K562 (cell line): ENCODE measurements around the gene VPS26A. TPM values are rescaled to one million over a fixed set of nuclear protein-coding genes. Genes with fewer than 3 reads are reported as not detected.

ENCODE experiments used
- CBX3 ChIP-seq, 2 experiments: IDR thresholded peaks; 1 replicate in 1 of 2; 2 replicates in 1 of 2; pipeline ENCODE4 v1.6.1; 2012; ENCODE audit warnings: inconsistent platforms in 2 of 2, low read length in 2 of 2, borderline replicate concordance in 1 of 2, control low read depth in 1 of 2
- CHAMP1 ChIP-seq: fragments of 450-650 bp; IDR thresholded peaks from 2 replicates; pipeline ENCODE4 v1.6.1; 2016; ENCODE audit warnings: mild to moderate bottlenecking
- E2F3 ChIP-seq: fragments of 250-450 bp; sonication (Bioruptor Pico); IDR thresholded peaks from 2 replicates; pipeline ENCODE4 v1.4.0; 2020; ENCODE audit warnings: mild to moderate bottlenecking
- EZH2 ChIP-seq: IDR thresholded peaks from 2 replicates; pipeline ENCODE4 v1.6.1; 2012; ENCODE audit warnings: low read depth, mild to moderate bottlenecking, inconsistent platforms, low read length, borderline replicate concordance
- HMG20A ChIP-seq: fragments of 450-650 bp; formaldehyde crosslinking; conservative IDR thresholded peaks from 2 replicates; pipeline ENCODE4 v1.4.0; 2020; ENCODE audit warnings: mild to moderate bottlenecking, mixed read lengths
- LCOR ChIP-seq: sonication (generic); formaldehyde crosslinking; IDR thresholded peaks from 2 replicates; pipeline ENCODE4 v1.8.0; 2022; ENCODE audit warnings: mild to moderate bottlenecking, missing genetic modification reagents
- MYBL2 ChIP-seq, 2 experiments: fragments of 450-650 bp in 1 of 2; sonication (generic) in 1 of 2; formaldehyde crosslinking in 1 of 2; IDR thresholded peaks; 2 replicates each; pipeline versions ENCODE4 v1.6.1 to v1.8.1; 2017 to 2022; ENCODE audit warnings: borderline replicate concordance in 1 of 2, inconsistent platforms in 1 of 2, low read depth in 1 of 2, mild to moderate bottlenecking in 1 of 2, missing genetic modification reagents in 1 of 2, moderate library complexity in 1 of 2
- NBN ChIP-seq: fragments of 450-650 bp; IDR thresholded peaks from 2 replicates; pipeline ENCODE4 v1.6.1; 2016; ENCODE audit warnings: low read depth, mild to moderate bottlenecking
- RBM14 ChIP-seq: fragments of 200-400 bp; formaldehyde crosslinking; IDR thresholded peaks from 2 replicates; pipeline ENCODE4 v1.6.1; 2018; ENCODE audit warnings: low read depth, mild to moderate bottlenecking, low read length, moderate library complexity, borderline replicate concordance; ENCODE audit not compliant: insufficient read depth
- RERE ChIP-seq: sonication (generic); formaldehyde crosslinking; IDR thresholded peaks from 2 replicates; pipeline ENCODE4 v1.8.0; 2023; ENCODE audit warnings: missing genetic modification reagents, mild to moderate bottlenecking, borderline replicate concordance
- SLC30A9 ChIP-seq: fragments of 250-450 bp; sonication (Bioruptor Pico); IDR thresholded peaks from 2 replicates; pipeline ENCODE4 v1.8.0; 2022; ENCODE audit warnings: mild to moderate bottlenecking, moderate library complexity
- SRSF3 ChIP-seq: fragments of 200-400 bp; formaldehyde crosslinking; IDR thresholded peaks from 2 replicates; pipeline ENCODE4 v1.6.1; 2016; ENCODE audit warnings: mild to moderate bottlenecking, low read length, moderate library complexity; ENCODE audit not compliant: insufficient read depth
- VEZF1 ChIP-seq: fragments of 200-800 bp; sonication (Bioruptor generic); IDR thresholded peaks from 2 replicates; pipeline ENCODE4 v1.6.1; 2017; ENCODE audit warnings: missing genetic modification characterization, missing compliant biosample characterization
- ZEB2 ChIP-seq: fragments of 450-650 bp; IDR thresholded peaks from 2 replicates; pipeline ENCODE4 v1.6.1; 2016
- ZNF12 ChIP-seq: sonication (generic); formaldehyde crosslinking; IDR thresholded peaks from 2 replicates; pipeline ENCODE4 v1.4.0; 2020; ENCODE audit warnings: mild to moderate bottlenecking, missing genetic modification reagents
- ZNF224 ChIP-seq: sonication (generic); formaldehyde crosslinking; IDR thresholded peaks from 2 replicates; pipeline ENCODE4 v1.8.0; 2022; ENCODE audit warnings: mild to moderate bottlenecking, missing genetic modification reagents
- ZNF232 ChIP-seq: sonication (generic); formaldehyde crosslinking; IDR thresholded peaks from 2 replicates; pipeline ENCODE4 v1.8.0; 2022; ENCODE audit warnings: mild to moderate bottlenecking, missing genetic modification reagents
- ZNF75A ChIP-seq: fragments of 450-650 bp; formaldehyde crosslinking; IDR thresholded peaks from 2 replicates; pipeline ENCODE4 v1.4.0; 2020; ENCODE audit warnings: mild to moderate bottlenecking
- polyA plus RNA-seq, 8 experiments: library from polyadenylated mRNA; depleted of rRNA in 4 of 8; stranded (reverse) in 5 of 8; unstranded in 3 of 8; fragments of >200 nt; fragmentation: Nextera tagmentation in 2 of 8; fragmentation: Illumina TruSeq in 1 of 8; extraction: Ambion mirVana in 2 of 8; extraction: Trizol in 1 of 8; gene quantifications; 2 replicates each; pipeline versions ENCODE4 v1.2.1 to v1.2.3, GENCODE V29; 2011 to 2014; ENCODE audit warnings: inconsistent platforms in 1 of 8, missing spikeins in 1 of 8
- total RNA-seq, 7 experiments: library from RNA; depleted of rRNA in 6 of 7; stranded (reverse); fragments of >200 nt in 6 of 7; fragmentation: Illumina TruSeq in 2 of 7; extraction: Trizol in 2 of 7; gene quantifications; 2 replicates each; pipeline versions ENCODE4 v1.2.1 to v1.2.3, GENCODE V29; 2011 to 2021; ENCODE audit warnings: low replicate concordance in 1 of 7

VPS26A gene
- total and polyA plus RNA-seq, 9 of the 15 experiments (the other 6 are each of a cell fraction or from before 2014, with no cell fraction given): 47.1 to 137 (median 69.3) TPM

- TF ChIP-seq RERE (CRISPR knock-in tag) (no peak), ZNF12 (no peak), ZNF224 (CRISPR knock-in tag) (no peak), CHAMP1 (no peak), ZEB2 (peak; percentile 27; the same call in 1 of the 2 replicates), HMG20A (no peak), VEZF1 (peak; percentile 34; the same call in 1 of the 2 replicates), ZNF75A (CRISPR knock-in tag) (no peak), EZH2 (no peak), RBM14 (no peak), CBX3 (IDR thresholded peaks at IDR 0.05; ENCODE audit: borderline replicate concordance in 1 of 2, low read length in 2 of 2) (peak in 1 of 2 experiments; percentile 46; a peak in 1 of 3 replicates), LCOR (no peak), MYBL2 (IDR thresholded peaks at IDR 0.05; ENCODE audit: low read depth) (no peak), MYBL2 (CRISPR knock-in tag; IDR thresholded peaks at IDR 0.05; ENCODE audit: borderline replicate concordance) (no peak), SLC30A9 (CRISPR knock-in tag) (no peak), E2F3 (CRISPR knock-in tag) (0 out of 2 replicates have a peak, but pooled peaks have one; percentile 26), SRSF3 (no peak), NBN (no peak), ZNF232 (CRISPR knock-in tag) (no peak)
These were observed 37.9 kb upstream of the VPS26A start (continued) for GRCh38 chr10:69086001-69086509.
